Measurements from ENCODE around the gene TTLL6.

TTLL6 gene

GRCh38 chr17:48767263-48767774, 49.7 kb downstream of the TTLL6 start:
- H3K36me3 ChIP-seq (ENCODE audit: control insufficient read depth, insufficient read depth, low read length), result no peaks in the 10 kb centered on the region
- no peaks in the 10 kb centered on the region for H3K4me1 ChIP-seq (ENCODE audit: control insufficient read depth, insufficient read depth, low read length)
- 88 to 94% methylated on average over 4 of the region's 4 CpGs for WGBS, 2 experiments
- peaks cover 30% of the 10 kb centered on the region for H3K27me3 ChIP-seq (ENCODE audit: control insufficient read depth, insufficient read depth, low read length, poor library complexity, severe bottlenecking)
- no peak overlapping the region for H3K27ac ChIP-seq (ENCODE audit: insufficient read depth, low read depth, low read length, poor library complexity, severe bottlenecking)
- no peaks in the 10 kb centered on the region for H3K9me3 ChIP-seq (ENCODE audit: control insufficient read depth, low read length)
- H3K4me3 ChIP-seq (ENCODE audit: insufficient read depth, low read depth, low read length), result no peak overlapping the region

- no peak overlapping the region for H3K4me3 ChIP-seq (ENCODE audit: insufficient read depth, low read depth, low read length)
- H3K27ac ChIP-seq (ENCODE audit: insufficient read depth, low read depth, low read length, poor library complexity, severe bottlenecking), result no peak overlapping the region
- no peaks in the 10 kb centered on the region for H3K36me3 ChIP-seq (ENCODE audit: control insufficient read depth, insufficient read depth, low read length)
- 71 to 73% methylated on average over 6 of the region's 6 CpGs for WGBS, 2 experiments
- no peaks in the 10 kb centered on the region for H3K4me1 ChIP-seq (ENCODE audit: control insufficient read depth, insufficient read depth, low read length)
- H3K27me3 ChIP-seq (ENCODE audit: control insufficient read depth, insufficient read depth, low read length, poor library complexity, severe bottlenecking), result peaks cover 91% of the 10 kb centered on the region
- no peaks in the 10 kb centered on the region for H3K9me3 ChIP-seq (ENCODE audit: control insufficient read depth, low read length)
Measured at GRCh38 chr17:48761114-48761513, 55.9 kb downstream of the TTLL6 start.

- H3K4me1 ChIP-seq (ENCODE audit: control insufficient read depth, insufficient read depth, low read length), result no peaks in the 10 kb centered on the region
- H3K27ac ChIP-seq (ENCODE audit: insufficient read depth, low read depth, low read length, poor library complexity, severe bottlenecking), result no peak overlapping the region
- H3K9me3 ChIP-seq (ENCODE audit: control insufficient read depth, low read length), result no peaks in the 10 kb centered on the region
- WGBS, 2 experiments, result 79 to 83% methylated on average over 4 of the region's 4 CpGs
- no peaks in the 10 kb centered on the region for H3K36me3 ChIP-seq (ENCODE audit: control insufficient read depth, insufficient read depth, low read length)
- H3K27me3 ChIP-seq (ENCODE audit: control insufficient read depth, insufficient read depth, low read length, poor library complexity, severe bottlenecking), result peaks cover 94% of the 10 kb centered on the region
- no peak overlapping the region for H3K4me3 ChIP-seq (ENCODE audit: insufficient read depth, low read depth, low read length)
Measured at GRCh38 chr17:48760411-48760810, 56.6 kb downstream of the TTLL6 start.

- Histone ChIP-seq H3K4me3 (ENCODE audit: insufficient read depth, low read depth, low read length) (no peak overlapping the region), H3K9me3 (ENCODE audit: control insufficient read depth, low read length) (no peaks in the 10 kb centered on the region), H3K27ac (ENCODE audit: insufficient read depth, low read depth, low read length, poor library complexity, severe bottlenecking) (no peak overlapping the region), H3K27me3 (ENCODE audit: control insufficient read depth, insufficient read depth, low read length, poor library complexity, severe bottlenecking) (peaks cover 99% of the 10 kb centered on the region), H3K36me3 (ENCODE audit: control insufficient read depth, insufficient read depth, low read length) (no peaks in the 10 kb centered on the region), H3K4me1 (ENCODE audit: control insufficient read depth, insufficient read depth, low read length) (no peaks in the 10 kb centered on the region)
Measured at GRCh38 chr17:48759288-48759687, 57.7 kb downstream of the TTLL6 start.

GRCh38 chr17:48757524-48757961, 59.5 kb downstream of the TTLL6 start:
- Histone ChIP-seq H3K27me3 (ENCODE audit: control insufficient read depth, insufficient read depth, low read length, poor library complexity, severe bottlenecking) (peaks cover 99% of the 10 kb centered on the region), H3K9me3 (ENCODE audit: control insufficient read depth, low read length) (no peaks in the 10 kb centered on the region), H3K4me1 (ENCODE audit: control insufficient read depth, insufficient read depth, low read length) (no peaks in the 10 kb centered on the region), H3K4me3 (ENCODE audit: insufficient read depth, low read depth, low read length) (no peak overlapping the region), H3K27ac (ENCODE audit: insufficient read depth, low read depth, low read length, poor library complexity, severe bottlenecking) (no peak overlapping the region), H3K36me3 (ENCODE audit: control insufficient read depth, insufficient read depth, low read length) (no peaks in the 10 kb centered on the region)
- WGBS, 2 experiments, result 54 to 71% methylated on average over 2 of the region's 2 CpGs

- H3K9me3 ChIP-seq (ENCODE audit: control insufficient read depth, low read length), result no peaks in the 10 kb centered on the region
- no peak overlapping the region for H3K27ac ChIP-seq (ENCODE audit: insufficient read depth, low read depth, low read length, poor library complexity, severe bottlenecking)
- WGBS, 2 experiments, result 68 to 72% methylated on average over 3 of the region's 3 CpGs
- H3K27me3 ChIP-seq (ENCODE audit: control insufficient read depth, insufficient read depth, low read length, poor library complexity, severe bottlenecking), result peaks cover 99% of the 10 kb centered on the region
- no peaks in the 10 kb centered on the region for H3K4me1 ChIP-seq (ENCODE audit: control insufficient read depth, insufficient read depth, low read length)
- H3K36me3 ChIP-seq (ENCODE audit: control insufficient read depth, insufficient read depth, low read length), result no peaks in the 10 kb centered on the region
- no peak overlapping the region for H3K4me3 ChIP-seq (ENCODE audit: insufficient read depth, low read depth, low read length)
Measured at GRCh38 chr17:48756830-48757251, 60.2 kb downstream of the TTLL6 start.

GRCh38 chr17:48755356-48755755, 61.7 kb downstream of the TTLL6 start:
- 29 to 30% methylated on average over 6 to 7 of the region's 8 CpGs for WGBS, 2 experiments
- no peak overlapping the region for H3K27ac ChIP-seq (ENCODE audit: insufficient read depth, low read depth, low read length, poor library complexity, severe bottlenecking)
- no peak overlapping the region for H3K4me3 ChIP-seq (ENCODE audit: insufficient read depth, low read depth, low read length)
- no peaks in the 10 kb centered on the region for H3K9me3 ChIP-seq (ENCODE audit: control insufficient read depth, low read length)
- no peaks in the 10 kb centered on the region for H3K36me3 ChIP-seq (ENCODE audit: control insufficient read depth, insufficient read depth, low read length)
- no peaks in the 10 kb centered on the region for H3K4me1 ChIP-seq (ENCODE audit: control insufficient read depth, insufficient read depth, low read length)
- H3K27me3 ChIP-seq (ENCODE audit: control insufficient read depth, insufficient read depth, low read length, poor library complexity, severe bottlenecking), result peaks cover 99% of the 10 kb centered on the region

GRCh38 chr17:48754500-48755261, 62.3 kb downstream of the TTLL6 start:
- Histone ChIP-seq H3K4me1 (ENCODE audit: control insufficient read depth, insufficient read depth, low read length) (no peaks in the 10 kb centered on the region), H3K36me3 (ENCODE audit: control insufficient read depth, insufficient read depth, low read length) (no peaks in the 10 kb centered on the region), H3K4me3 (ENCODE audit: insufficient read depth, low read depth, low read length) (no peak overlapping the region), H3K27me3 (ENCODE audit: control insufficient read depth, insufficient read depth, low read length, poor library complexity, severe bottlenecking) (peaks cover 100% of the 10 kb centered on the region), H3K9me3 (ENCODE audit: control insufficient read depth, low read length) (no peaks in the 10 kb centered on the region), H3K27ac (ENCODE audit: insufficient read depth, low read depth, low read length, poor library complexity, severe bottlenecking) (no peak overlapping the region)
- WGBS, 2 experiments, result 7% methylated on average over 52 of the region's 52 CpGs

GRCh38 chr17:48753794-48754499, 63.1 kb downstream of the TTLL6 start:
- Histone ChIP-seq H3K36me3 (ENCODE audit: control insufficient read depth, insufficient read depth, low read length) (no peaks in the 10 kb centered on the region), H3K27me3 (ENCODE audit: control insufficient read depth, insufficient read depth, low read length, poor library complexity, severe bottlenecking) (peaks cover 100% of the 10 kb centered on the region), H3K9me3 (ENCODE audit: control insufficient read depth, low read length) (no peaks in the 10 kb centered on the region), H3K4me1 (ENCODE audit: control insufficient read depth, insufficient read depth, low read length) (no peaks in the 10 kb centered on the region), H3K4me3 (ENCODE audit: insufficient read depth, low read depth, low read length) (no peak overlapping the region), H3K27ac (ENCODE audit: insufficient read depth, low read depth, low read length, poor library complexity, severe bottlenecking) (no peak overlapping the region)
- WGBS, 2 experiments, result 16 to 23% methylated on average over 22 of the region's 22 CpGs

Data from ectodermal cell (in vitro differentiated cells).